Measurements from ENCODE around the gene RMDN2. TPM values are rescaled to one million over a fixed set of nuclear protein-coding genes. Genes with fewer than 3 reads are reported as not detected.

RMDN2 gene
- total RNA-seq, 1 donor from 2014 or later = 5.1 TPM

- Histone ChIP-seq H3K4me2 (ENCODE audit: low read length) (no peak overlapping the region), H3K4me1 (ENCODE audit: insufficient read depth, low read length) (peaks cover 7% of the 10 kb centered on the region), H3K9ac (ENCODE audit: low read length) (no peak overlapping the region), H3K79me2 (ENCODE audit: insufficient read depth, low read length) (no peaks in the 10 kb centered on the region), H4K20me1 (ENCODE audit: insufficient read depth, low read length) (no peaks in the 10 kb centered on the region), H3K36me3 (ENCODE audit: insufficient read depth, low read length) (no peaks in the 10 kb centered on the region), H3K9me3 (ENCODE audit: insufficient read depth, low read depth, low read length) (no peaks in the 10 kb centered on the region), H2AFZ (ENCODE audit: low read depth, low read length) (no peak overlapping the region), H3K27me3 (ENCODE audit: insufficient read depth, low read length) (no peaks in the 10 kb centered on the region), H3K27ac (ENCODE audit: low read depth, low read length) (no peak overlapping the region), H3K4me3 (ENCODE audit: insufficient read depth, low read depth, low read length) (no peak overlapping the region)
- Mint-ChIP-seq H3K27ac (ENCODE audit: unreplicated experiment) (no peak overlapping the region), H3K9me3 (ENCODE audit: unreplicated experiment) (peaks cover 2% of the 10 kb centered on the region), H3K36me3 (ENCODE audit: low read depth, unreplicated experiment) (no peaks in the 10 kb centered on the region), H3K4me3 (ENCODE audit: unreplicated experiment) (no peak overlapping the region), H3K4me1 (ENCODE audit: low read depth, unreplicated experiment) (peaks cover 9% of the 10 kb centered on the region), H3K27me3 (ENCODE audit: low read depth, unreplicated experiment) (peaks cover 4% of the 10 kb centered on the region)
- FAIRE-seq (peak; percentile 55), DNase-seq (ENCODE audit: low read depth) (peak; percentile 56)
- TF ChIP-seq CTCF (IDR thresholded peaks at IDR 0.05; ENCODE audit: insufficient read depth, low read depth, low read length) = no peak
- no peak for TF ChIP-seq EZH2 (IDR thresholded peaks at IDR 0.05; ENCODE audit: insufficient read depth, low read length)
Measured at GRCh38 chr2:37912056-37912455, 13.0 kb upstream of the RMDN2 start.

DNA sequence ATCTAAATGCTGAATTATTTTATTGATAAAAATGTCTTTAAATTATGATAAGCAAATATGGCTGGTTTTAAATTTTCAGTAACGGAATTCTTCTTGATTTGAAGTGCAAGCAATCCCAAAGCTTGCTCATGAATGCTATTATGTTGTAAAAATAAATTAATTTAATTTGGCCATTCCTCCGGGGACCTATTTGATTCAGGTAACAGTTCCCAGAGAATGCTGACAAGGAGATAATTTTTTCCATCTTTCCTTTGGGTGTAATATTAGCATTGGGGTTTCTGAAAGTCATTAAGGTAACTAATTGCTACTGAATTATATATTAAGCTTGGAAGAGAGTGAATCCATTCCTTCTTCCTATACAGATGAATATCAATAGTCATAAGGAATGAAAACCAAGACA lies 12.5 kb upstream of the RMDN2 start:
- FAIRE-seq (no peak), DNase-seq (ENCODE audit: low read depth) (no peak)
- no peaks in the 10 kb centered on the region for H3K36me3 Mint-ChIP-seq (ENCODE audit: low read depth, unreplicated experiment)
- TF ChIP-seq EZH2 (IDR thresholded peaks at IDR 0.05; ENCODE audit: insufficient read depth, low read length) (no peak), CTCF (IDR thresholded peaks at IDR 0.05; ENCODE audit: insufficient read depth, low read depth, low read length) (no peak)
- Histone ChIP-seq H3K9ac (ENCODE audit: low read length) (no peak overlapping the region), H3K27me3 (ENCODE audit: insufficient read depth, low read length) (no peaks in the 10 kb centered on the region), H2AFZ (ENCODE audit: low read depth, low read length) (no peak overlapping the region), H4K20me1 (ENCODE audit: insufficient read depth, low read length) (no peaks in the 10 kb centered on the region), H3K36me3 (ENCODE audit: insufficient read depth, low read length) (no peaks in the 10 kb centered on the region), H3K79me2 (ENCODE audit: insufficient read depth, low read length) (no peaks in the 10 kb centered on the region), H3K27ac (ENCODE audit: low read depth, low read length) (no peak overlapping the region), H3K9me3 (ENCODE audit: insufficient read depth, low read depth, low read length) (no peaks in the 10 kb centered on the region), H3K4me3 (ENCODE audit: insufficient read depth, low read depth, low read length) (no peak overlapping the region), H3K4me2 (ENCODE audit: low read length) (no peak overlapping the region), H3K4me1 (ENCODE audit: insufficient read depth, low read length) (peaks cover 10% of the 10 kb centered on the region)
- H3K4me1 Mint-ChIP-seq (ENCODE audit: low read depth, unreplicated experiment) = peaks cover 9% of the 10 kb centered on the region
- H3K27ac Mint-ChIP-seq (ENCODE audit: unreplicated experiment) = no peak overlapping the region
- peaks cover 4% of the 10 kb centered on the region for H3K27me3 Mint-ChIP-seq (ENCODE audit: low read depth, unreplicated experiment)
- peaks cover 2% of the 10 kb centered on the region for H3K9me3 Mint-ChIP-seq (ENCODE audit: unreplicated experiment)
- no peak overlapping the region for H3K4me3 Mint-ChIP-seq (ENCODE audit: unreplicated experiment)

DNA sequence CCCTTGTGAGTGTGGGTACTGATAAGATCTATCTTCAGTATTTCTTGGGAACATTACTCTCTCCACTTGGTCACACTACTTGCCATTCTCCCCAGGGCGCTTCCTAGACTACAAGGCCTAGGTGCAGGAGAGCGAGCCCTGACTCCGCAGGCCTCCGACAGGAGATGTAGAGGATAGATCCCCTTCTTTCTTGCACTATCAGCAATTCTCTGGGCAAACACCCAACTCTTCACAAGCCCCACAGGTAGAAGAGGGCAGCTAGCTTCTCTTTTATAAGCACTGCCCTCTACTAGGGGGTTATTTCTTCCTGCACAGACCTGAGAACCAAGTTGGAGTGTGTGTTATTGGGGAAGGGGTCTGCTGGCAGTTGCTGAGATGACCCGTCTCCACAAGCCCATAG lies 10.7 kb upstream of the RMDN2 start:
- Histone ChIP-seq H3K4me1 (ENCODE audit: insufficient read depth, low read length) (peaks cover 10% of the 10 kb centered on the region), H3K9ac (ENCODE audit: low read length) (no peak overlapping the region), H3K36me3 (ENCODE audit: insufficient read depth, low read length) (no peaks in the 10 kb centered on the region), H3K4me3 (ENCODE audit: insufficient read depth, low read depth, low read length) (no peak overlapping the region), H3K79me2 (ENCODE audit: insufficient read depth, low read length) (no peaks in the 10 kb centered on the region), H4K20me1 (ENCODE audit: insufficient read depth, low read length) (no peaks in the 10 kb centered on the region), H3K27ac (ENCODE audit: low read depth, low read length) (no peak overlapping the region), H3K9me3 (ENCODE audit: insufficient read depth, low read depth, low read length) (no peaks in the 10 kb centered on the region), H3K4me2 (ENCODE audit: low read length) (no peak overlapping the region), H3K27me3 (ENCODE audit: insufficient read depth, low read length) (no peaks in the 10 kb centered on the region), H2AFZ (ENCODE audit: low read depth, low read length) (no peak overlapping the region)
- no peak overlapping the region for H3K4me3 Mint-ChIP-seq (ENCODE audit: unreplicated experiment)
- DNase-seq (ENCODE audit: low read depth) (no peak), FAIRE-seq (no peak)
- TF ChIP-seq CTCF (IDR thresholded peaks at IDR 0.05; ENCODE audit: insufficient read depth, low read depth, low read length) (no peak), EZH2 (IDR thresholded peaks at IDR 0.05; ENCODE audit: insufficient read depth, low read length) (no peak)
- H3K9me3 Mint-ChIP-seq (ENCODE audit: unreplicated experiment) = peaks cover 2% of the 10 kb centered on the region
- H3K27ac Mint-ChIP-seq (ENCODE audit: unreplicated experiment) = no peak overlapping the region
- H3K36me3 Mint-ChIP-seq (ENCODE audit: low read depth, unreplicated experiment) = no peaks in the 10 kb centered on the region
- peaks cover 4% of the 10 kb centered on the region for H3K27me3 Mint-ChIP-seq (ENCODE audit: low read depth, unreplicated experiment)
- peaks cover 10% of the 10 kb centered on the region for H3K4me1 Mint-ChIP-seq (ENCODE audit: low read depth, unreplicated experiment)

All from astrocyte (in vitro differentiated cells and primary cell).